GM19463 (cell line): ENCODE data around the gene PADI1.

Experiments used
- ATAC-seq: cut with Tn5 transposase; IDR thresholded peaks from one replicate; pipeline ENCODE4 v1.9.1; 2021; ENCODE audit warnings: mild to moderate bottlenecking, moderate library complexity; ENCODE audit not compliant: unreplicated experiment

Gene PADI1

GRCh38 chr1:17204546-17205440 is at the start of gene PADI1:
TSS of gene PADI1 (plus strand) at chr1:17205128. CDS start at chr1:17205218, 90 bp downstream.
- no peak for ATAC-seq

GRCh38 chr1:17155257-17155920 is 49.5 kb upstream of the PADI1 start:
- no peak for ATAC-seq

DNA sequence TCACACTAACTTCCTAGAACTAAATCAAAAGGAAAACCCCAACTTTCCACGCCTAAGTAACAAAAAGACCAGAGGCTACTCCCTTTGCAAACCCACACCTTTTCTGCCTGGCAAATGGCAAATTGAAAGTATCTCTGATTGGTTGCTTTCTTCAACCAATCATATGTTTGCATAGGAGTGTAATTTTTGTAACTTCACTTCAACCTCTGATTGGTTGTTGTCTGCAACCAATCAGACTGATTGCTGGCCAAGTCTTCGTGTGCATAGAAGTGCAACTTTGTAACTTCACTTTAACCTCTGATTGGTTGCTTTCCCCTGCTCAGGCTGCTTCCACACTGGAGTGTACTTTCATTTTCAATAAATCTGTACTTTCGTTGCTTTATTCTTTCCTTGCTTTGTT is 48.8 kb upstream of the PADI1 start:
- no peak for ATAC-seq

GRCh38 chr1:17158961-17159360 is 46.0 kb upstream of the PADI1 start:
- ATAC-seq: no peak

GRCh38 chr1:17161137-17161740 is 43.7 kb upstream of the PADI1 start:
- no peak for ATAC-seq

DNA sequence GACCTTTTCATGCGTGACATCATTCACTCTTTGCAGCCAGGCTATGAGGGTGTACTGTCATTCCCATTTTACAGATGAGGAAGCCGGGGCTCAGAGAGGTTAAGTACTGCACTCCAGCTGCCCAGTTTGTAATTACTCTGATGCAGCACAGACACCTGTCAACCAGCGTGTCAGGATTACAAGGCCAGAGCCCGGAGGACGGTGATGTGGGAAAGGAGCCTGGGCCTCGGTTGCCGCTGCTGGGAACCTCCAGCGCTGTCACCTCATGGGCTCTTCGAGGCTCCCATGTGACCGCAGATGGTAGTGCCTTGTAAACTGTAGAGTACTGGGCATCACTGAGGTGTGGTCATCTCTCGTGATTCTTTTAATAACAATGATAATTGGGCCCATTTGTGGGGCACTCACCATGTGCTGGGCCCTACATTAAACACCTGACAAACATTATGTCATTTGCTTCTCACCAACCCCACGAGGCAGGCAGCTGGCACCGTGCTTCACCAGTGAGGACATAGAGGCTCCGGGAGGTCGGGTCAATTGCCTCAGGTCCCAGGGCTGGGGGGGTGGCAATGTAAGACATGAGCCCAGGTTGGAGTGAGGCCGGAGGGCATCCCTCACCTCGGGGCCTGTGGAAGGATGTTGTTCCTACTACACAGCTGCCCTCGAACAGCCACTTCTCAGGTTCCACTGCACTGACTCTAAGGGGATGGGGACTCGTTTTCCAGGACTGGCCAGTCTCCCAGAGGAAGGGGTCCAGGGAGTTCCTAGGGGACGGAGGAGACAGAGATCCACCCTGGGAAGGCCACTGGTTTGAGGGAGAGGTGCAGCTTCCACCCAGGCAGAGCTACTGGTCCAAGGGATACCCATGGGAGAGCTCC is 42.8 kb upstream of the PADI1 start:
- ATAC-seq: no peak

DNA sequence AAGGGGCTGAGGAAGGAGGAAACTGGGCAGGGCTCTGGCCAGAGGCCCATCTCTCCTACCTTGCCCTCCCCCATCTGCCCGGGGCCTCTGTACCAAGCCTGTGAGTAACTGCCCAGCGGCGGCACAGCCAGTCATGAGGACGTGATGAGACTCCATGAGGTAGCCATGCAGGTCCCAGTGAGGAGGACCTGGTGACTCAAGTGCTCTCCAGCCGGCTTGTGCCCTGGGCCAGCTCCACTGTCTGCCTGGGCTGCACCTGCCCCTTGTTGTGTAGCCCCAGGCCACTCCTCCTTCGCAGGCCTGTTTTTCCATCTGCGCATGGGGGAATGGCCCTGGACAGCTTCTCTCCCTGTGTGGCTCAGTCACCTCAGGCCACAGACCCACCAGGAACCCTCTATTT is 42.0 kb upstream of the PADI1 start:
- ATAC-seq: no peak

GRCh38 chr1:17163371-17163770 is 41.6 kb upstream of the PADI1 start:
- no peak for ATAC-seq

DNA sequence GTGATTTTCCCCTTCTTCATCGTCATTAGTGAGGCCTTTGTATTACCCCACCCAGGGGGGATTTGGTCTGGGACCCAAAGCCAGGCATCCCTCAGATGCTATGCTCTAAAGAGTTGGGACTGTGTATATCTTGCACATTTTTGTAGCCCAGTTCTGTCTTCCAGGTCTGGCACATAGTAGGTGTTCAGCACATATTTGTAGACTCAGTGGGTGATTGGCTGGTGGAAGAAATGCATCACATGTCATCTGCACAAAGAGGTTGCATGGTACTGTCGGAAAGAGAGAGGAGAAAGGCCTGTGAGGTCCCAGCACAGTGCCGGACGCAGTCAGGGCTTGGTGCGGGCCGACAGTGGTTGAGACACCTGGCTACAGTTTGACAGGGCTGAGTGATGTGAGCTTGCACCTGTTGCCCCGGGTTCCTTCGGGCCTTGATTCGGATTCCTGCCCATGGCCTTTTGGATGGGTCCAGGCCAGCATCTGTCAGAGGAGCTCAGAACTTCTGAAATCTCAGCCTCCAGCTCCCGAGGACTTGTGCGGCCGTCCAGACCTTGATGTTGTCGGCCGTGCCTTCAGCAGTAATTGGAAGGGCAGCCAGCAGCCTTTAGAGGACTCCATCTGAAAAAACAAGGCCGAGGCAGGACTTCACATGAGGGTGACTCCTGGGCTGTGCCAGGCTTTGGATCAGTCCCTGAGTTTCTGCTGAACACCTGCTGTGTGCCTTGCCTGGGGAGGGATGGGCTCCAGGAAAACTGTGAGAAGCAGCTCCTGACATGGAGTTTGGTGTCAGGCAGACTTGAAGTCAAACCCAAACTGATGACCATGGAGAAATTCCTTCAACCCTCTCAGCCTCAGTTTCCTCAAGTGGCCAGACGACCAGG is 40.9 kb upstream of the PADI1 start:
- no peak for ATAC-seq

DNA sequence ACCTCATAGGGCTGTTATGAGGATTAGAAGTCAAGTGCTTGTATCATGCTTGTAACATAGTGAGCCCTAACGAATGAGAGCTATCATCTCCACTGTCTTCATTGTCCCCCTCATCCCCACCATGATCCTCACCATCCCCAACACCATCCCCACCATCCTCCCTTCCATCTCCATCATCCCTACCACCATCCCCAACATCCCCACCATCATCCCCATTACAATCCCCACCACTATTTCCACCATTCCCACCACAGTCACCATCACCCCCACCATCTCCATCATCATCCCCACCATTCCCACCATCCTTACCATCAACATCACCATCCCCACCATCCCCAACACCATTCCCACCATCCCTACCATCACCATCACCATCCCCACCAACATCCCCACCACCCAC is 39.1 kb upstream of the PADI1 start:
- no peak for ATAC-seq

- no peak for ATAC-seq
Observed at GRCh38 chr1:17167041-17167785, 37.7 kb upstream of the PADI1 start.

- ATAC-seq: no peak
Observed at GRCh38 chr1:17167786-17168090, 37.2 kb upstream of the PADI1 start.

- no peak for ATAC-seq
Observed at GRCh38 chr1:17168091-17168876, 36.6 kb upstream of the PADI1 start.

DNA sequence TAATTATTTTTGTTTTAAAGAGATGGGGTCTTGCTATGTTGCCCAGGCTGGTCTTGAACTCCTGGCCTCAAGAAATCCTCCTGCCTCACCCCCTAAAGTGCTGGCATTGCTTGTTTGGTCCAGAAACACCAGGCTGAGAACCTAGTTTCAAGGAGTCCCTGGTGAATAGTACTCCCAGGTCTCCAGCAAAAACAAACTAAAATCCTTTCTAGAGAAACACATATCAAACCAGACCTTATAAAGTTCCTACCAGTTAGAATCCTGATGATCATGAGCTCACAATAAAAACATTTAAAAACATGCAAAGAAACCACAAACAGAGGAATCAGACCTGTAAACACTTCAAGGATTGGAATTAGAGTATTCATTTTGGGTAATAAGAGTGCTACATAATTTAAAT is 34.4 kb upstream of the PADI1 start:
- no peak for ATAC-seq

- ATAC-seq: no peak
Observed at GRCh38 chr1:17173217-17173616, 31.7 kb upstream of the PADI1 start.

DNA sequence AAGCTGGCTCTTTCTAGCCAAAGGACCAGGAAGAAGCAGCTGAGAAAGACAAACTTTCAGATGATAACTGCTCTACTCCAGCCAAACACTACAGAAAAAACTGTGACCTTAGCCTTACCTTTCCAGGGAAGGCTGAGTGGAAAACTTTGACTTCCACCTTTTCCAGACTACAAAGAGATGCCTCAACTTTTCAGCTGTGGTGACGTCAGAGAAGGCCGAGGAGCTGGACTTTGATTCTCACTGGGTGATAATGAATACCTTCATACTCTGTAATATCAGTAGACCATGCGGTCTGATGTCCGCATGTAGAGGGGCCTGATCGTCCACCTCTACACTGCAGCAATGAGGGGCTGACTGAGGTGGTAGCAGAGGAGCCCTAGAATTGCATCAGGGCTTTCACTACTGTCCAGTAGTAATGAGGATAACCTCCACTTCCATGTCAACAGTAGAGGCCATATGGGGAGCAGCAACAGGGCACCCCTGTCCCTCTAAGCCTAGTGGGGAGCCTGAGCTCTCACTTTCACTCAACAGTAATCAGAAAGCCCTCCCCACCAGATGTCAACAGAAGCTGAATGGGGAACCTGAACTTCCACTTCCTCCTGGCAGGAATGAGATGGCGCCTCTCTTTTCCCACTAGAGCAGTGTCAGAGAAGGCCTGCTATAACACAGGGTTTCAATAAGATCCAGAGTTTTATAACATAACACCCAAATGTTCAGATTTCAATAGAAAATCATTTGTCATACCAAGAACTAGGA is 28.4 kb upstream of the PADI1 start:
- no peak for ATAC-seq

- no peak for ATAC-seq
Observed at GRCh38 chr1:17177651-17178050, 27.3 kb upstream of the PADI1 start.
